Fibroblast of pulmonary artery (primary cell): ENCODE measurements around the gene RAP1A.

Source experiments
- DNase-seq: peaks from one replicate; pipeline ENCODE4 v3.0.0-alpha.2; 2010; ENCODE audit warnings: low read depth
- H3K4me3 ChIP-seq: replicated peaks from 2 replicates; pipeline ENCODE4 v1.5.1; 2011; ENCODE audit warnings: low read depth, mild to moderate bottlenecking, control low read depth, low read length, moderate library complexity
- TF ChIP-seq, protein P1 (sequence below): IDR thresholded peaks from 2 replicates; pipeline ENCODE4 v1.5.1; 2011; ENCODE audit warnings: mild to moderate bottlenecking, control low read depth, low read length, inconsistent platforms; ENCODE audit errors: missing control alignments

The RAP1A gene

DNA sequence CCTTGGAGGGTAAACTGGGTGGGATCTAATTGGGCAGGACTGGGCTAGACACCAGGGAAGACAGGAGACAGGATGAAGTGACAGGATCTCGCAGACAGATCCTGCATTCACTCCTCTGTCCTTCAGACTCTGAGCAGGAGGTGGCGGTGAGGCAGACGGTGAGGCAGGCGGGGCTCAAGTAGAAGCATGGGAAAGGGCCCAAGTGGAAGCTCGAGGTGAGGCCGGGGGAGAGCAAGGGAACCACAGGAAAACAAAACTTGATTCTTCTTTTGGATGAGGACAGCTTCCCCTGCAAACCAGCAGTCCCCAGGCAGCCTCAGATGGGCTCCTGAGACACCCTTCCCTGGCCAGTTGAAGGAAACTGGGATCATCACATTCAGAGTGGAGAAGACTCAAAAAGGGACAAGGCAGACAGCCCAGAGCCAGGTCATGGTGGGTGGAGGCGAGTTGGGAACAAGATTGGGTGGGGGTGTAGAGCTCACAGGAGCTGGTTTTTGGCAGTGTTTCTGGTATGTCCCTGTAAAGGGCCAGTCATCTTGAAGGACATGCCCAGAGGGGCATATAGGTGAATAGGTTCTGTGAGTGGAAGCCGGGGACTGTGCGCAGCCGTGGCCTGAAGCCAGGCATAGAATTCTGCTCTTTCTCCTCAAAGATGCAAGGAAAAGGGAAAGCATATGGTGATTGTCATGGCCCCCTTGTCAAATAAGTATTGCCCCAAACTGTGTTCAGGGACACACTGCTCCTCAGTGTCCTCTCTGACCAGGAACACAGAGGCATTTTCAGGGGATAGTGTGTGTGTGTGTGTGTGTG is 101.6 kb downstream of the RAP1A start:
- TF ChIP-seq, protein P1, sequence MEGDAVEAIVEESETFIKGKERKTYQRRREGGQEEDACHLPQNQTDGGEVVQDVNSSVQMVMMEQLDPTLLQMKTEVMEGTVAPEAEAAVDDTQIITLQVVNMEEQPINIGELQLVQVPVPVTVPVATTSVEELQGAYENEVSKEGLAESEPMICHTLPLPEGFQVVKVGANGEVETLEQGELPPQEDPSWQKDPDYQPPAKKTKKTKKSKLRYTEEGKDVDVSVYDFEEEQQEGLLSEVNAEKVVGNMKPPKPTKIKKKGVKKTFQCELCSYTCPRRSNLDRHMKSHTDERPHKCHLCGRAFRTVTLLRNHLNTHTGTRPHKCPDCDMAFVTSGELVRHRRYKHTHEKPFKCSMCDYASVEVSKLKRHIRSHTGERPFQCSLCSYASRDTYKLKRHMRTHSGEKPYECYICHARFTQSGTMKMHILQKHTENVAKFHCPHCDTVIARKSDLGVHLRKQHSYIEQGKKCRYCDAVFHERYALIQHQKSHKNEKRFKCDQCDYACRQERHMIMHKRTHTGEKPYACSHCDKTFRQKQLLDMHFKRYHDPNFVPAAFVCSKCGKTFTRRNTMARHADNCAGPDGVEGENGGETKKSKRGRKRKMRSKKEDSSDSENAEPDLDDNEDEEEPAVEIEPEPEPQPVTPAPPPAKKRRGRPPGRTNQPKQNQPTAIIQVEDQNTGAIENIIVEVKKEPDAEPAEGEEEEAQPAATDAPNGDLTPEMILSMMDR: no peak
- DNase-seq: no peak
- no peak overlapping the region for H3K4me3 ChIP-seq

DNA sequence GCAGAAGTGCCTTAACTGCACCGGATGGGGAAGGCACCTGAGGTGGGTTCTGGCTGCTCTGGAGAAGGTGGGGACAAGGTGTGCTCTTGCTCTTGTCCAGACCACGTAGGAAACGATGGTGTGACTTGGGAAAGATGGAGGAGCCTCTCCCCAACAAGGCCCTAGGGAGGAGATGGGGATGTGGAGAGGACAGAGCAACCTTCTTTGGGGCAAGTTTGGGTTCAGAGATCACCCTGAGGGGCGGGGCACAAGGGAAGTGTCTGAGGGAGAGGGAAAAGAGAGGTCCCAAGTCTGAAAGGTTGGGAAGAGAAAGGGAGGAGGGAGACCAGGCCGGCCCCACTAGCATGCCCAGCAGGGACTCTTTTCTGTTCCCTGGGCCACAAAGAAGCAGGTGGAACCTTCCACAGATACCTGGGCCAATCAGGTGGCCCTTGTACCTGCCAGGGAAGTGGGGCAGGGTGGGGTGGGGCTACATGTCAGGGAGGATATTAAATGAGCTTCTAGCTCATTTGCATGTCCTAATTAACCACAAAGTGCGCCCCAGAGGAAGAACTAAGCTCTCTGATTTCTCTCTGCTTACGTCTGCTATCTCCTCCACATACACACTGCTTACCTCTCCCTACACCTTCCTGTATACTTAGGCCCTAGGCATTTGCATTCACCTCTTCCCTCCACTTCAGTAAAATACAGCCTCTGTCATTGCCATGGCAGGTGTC is 103.7 kb downstream of the RAP1A start:
- H3K4me3 ChIP-seq: no peak overlapping the region
- no peak for DNase-seq
- TF ChIP-seq, protein P1: no peak

DNA sequence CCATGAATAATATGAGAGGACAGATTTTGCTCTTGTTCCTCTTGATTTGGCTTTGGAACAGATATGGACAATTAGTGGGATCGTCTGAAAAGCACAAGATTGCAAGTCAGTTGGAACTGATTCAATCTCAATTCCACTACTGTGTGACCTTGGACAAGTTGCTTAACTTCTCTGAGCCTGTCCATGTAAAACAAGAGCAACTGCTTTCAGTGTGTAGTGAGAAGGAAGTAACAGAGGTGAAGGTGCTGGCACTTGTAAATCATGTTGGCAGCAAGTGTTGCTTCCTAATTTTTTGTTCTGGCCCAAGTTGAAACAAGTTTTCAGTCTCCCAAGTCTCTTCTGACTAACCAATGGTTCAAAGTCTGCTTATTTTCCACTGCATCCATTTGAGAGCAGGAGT is 104.3 kb downstream of the RAP1A start:
- no peak overlapping the region for H3K4me3 ChIP-seq
- DNase-seq: no peak
- TF ChIP-seq, protein P1: no peak

DNA sequence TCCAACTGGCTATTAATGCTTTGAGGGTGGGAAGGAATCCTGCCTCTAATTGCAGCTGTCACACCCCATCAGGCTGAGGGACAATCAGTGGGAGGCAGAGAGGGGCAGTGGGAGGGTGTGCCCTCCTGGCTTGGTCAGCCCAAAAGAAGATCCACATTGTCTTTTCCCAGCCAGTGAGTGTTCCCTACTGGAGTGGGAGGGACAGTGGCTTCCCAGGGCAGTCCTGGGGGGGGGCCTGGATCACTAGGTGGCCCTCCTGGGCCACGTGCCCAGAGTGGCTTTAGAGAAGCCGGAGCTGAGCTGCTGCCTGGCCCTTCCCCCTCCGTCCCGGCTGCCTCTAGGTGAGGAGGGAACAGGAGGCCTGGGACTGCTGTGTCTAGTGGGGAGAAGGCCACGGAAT is 105.6 kb downstream of the RAP1A start:
- DNase-seq: no peak
- H3K4me3 ChIP-seq: no peak overlapping the region
- TF ChIP-seq, protein P1: no peak

DNA sequence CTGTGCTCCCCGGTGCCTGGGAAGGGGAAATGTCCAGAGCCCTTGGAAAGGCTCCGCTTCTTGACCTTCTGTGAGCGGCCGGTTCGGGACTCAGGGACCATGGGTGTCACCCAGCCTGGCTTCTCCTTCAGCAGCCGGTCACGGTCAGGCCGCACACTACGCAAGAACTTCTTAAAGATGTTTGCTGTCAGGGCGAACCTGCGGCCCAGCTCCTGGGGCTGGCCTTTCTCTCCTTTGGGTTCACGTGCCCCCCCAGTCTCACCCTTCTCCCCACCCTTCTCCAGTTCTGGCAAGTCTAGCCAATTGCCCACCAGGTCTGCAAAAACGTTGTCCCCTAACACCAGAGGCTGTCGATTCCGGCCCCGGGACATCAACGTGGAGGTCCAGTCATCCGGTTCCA is 107.5 kb downstream of the RAP1A start:
- no peak overlapping the region for H3K4me3 ChIP-seq
- TF ChIP-seq, protein P1: no peak
- no peak for DNase-seq

DNA sequence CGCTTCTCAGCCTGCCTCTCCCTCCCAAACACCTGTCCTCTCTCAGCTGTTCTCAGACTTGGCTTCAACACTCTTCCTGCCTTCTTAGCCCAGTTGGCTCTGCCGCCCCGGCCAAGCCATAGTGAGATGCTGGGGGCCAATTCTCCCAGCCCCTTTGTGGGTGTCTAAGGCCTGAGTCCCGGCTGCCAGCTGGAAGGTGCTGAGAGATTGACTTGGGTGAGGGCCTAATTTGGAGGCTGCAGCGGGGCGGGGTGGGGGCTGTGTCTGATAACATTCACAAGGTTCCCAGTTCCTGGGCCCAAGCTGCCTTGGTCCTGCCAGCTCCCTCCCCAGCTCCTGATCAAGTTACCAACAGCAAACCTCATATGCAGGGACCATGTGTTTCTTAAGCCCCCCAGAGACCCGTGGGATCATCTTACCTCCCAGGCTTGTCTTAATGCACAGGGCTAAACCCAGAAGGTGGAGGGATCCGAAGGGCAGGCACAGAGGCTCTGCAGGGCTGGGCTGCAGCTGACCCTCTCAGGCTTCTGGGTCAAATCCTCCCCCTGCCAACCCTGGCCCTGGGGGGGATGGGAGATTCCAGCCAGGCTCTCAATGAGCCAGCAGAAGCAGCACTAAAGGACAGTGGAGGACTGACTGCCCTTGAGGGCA is 109.8 kb downstream of the RAP1A start:
- no peak for DNase-seq
- H3K4me3 ChIP-seq: no peak overlapping the region
- TF ChIP-seq, protein P1: no peak
